IMR-90 (cell line): ENCODE results near the gene OPTN. TPM values are rescaled to one million over a fixed set of nuclear protein-coding genes. Genes with fewer than 3 reads are reported as not detected.

Source experiments
- ATAC-seq: fragments of 200-7000 bp; cut with Tn5 transposase; 2 replicates; pipeline ENCODE4 v1.9.1; 2020; ENCODE audit warnings: low read depth, mild to moderate bottlenecking, moderate library complexity
- BruUV-seq: library from RNA; stranded (reverse); fragments of 400-500 nt; replicated peaks from 2 replicates; lab custom pipeline; 2021; lab: Mats Ljungman, UMichigan
- CTCF ChIA-PET: fragments of 300-600 bp; formaldehyde crosslinking; extraction: SDS; loops from one replicate; lab custom pipeline; 2021; ENCODE audit warnings: antibody characterized with exemption; lab: Yijun Ruan, JAX
- POLR2A ChIA-PET: fragments of 300-600 bp; sonication (Branson Sonifier 250); formaldehyde crosslinking; loops from one replicate; lab custom pipeline; 2022; ENCODE audit warnings: antibody characterized with exemption; ENCODE audit not compliant: unreplicated experiment; lab: Charles Lee
- DNase-seq: peaks from one replicate; pipeline ENCODE4 v3.0.0; 2013
- H2AFZ ChIP-seq: replicated peaks from 2 replicates; pipeline ENCODE3; 2013; ENCODE audit warnings: low read length, mild to moderate bottlenecking; ENCODE audit not compliant: poor library complexity
- H2AK5ac ChIP-seq: 2 replicates; pipeline ENCODE4 v1.6.1; 2013; ENCODE audit warnings: low read depth, low read length, inconsistent platforms
- H2AK9ac ChIP-seq: replicated peaks from 2 replicates; pipeline ENCODE3; 2013; ENCODE audit warnings: mild to moderate bottlenecking, low read depth, low read length, moderate library complexity; ENCODE audit not compliant: poor library complexity
- H2BK120ac ChIP-seq: 2 replicates; pipeline ENCODE4 v1.6.1; 2013; ENCODE audit warnings: low read depth, low read length, inconsistent platforms
- H2BK15ac ChIP-seq: 3 replicates; pipeline ENCODE4 v1.6.1; 2013; ENCODE audit warnings: low read depth, low read length, inconsistent platforms
- H2BK20ac ChIP-seq: 2 replicates; pipeline ENCODE4 v1.6.1; 2013; ENCODE audit warnings: low read depth, mild to moderate bottlenecking, inconsistent platforms, low read length, moderate library complexity
- H2BK5ac ChIP-seq: 2 replicates; pipeline ENCODE4 v1.6.1; 2013; ENCODE audit warnings: mild to moderate bottlenecking, low read depth, low read length, inconsistent platforms; ENCODE audit not compliant: poor library complexity, severe bottlenecking
- H3K14ac ChIP-seq: replicated peaks from 2 replicates; pipeline ENCODE4 v1.6.1; 2013; ENCODE audit warnings: low read depth, low read length, inconsistent platforms
- H3K18ac ChIP-seq: 2 replicates; pipeline ENCODE4 v1.6.1; 2013; ENCODE audit warnings: low read depth, low read length, control low read depth
- H3K23ac ChIP-seq: 2 replicates; pipeline ENCODE4 v1.6.1; 2013; ENCODE audit warnings: low read depth, low read length, inconsistent platforms
- H3K27ac ChIP-seq: 2 replicates; pipeline ENCODE4 v1.5.1; 2013; ENCODE audit warnings: mild to moderate bottlenecking, control low read depth, low read length; ENCODE audit not compliant: insufficient read depth
- H3K27me3 ChIP-seq: 2 replicates; pipeline ENCODE4 v1.6.1; 2013; ENCODE audit warnings: low read length; ENCODE audit not compliant: control insufficient read depth, insufficient read depth
- H3K36me3 ChIP-seq: 2 replicates; pipeline ENCODE4 v1.6.1; 2013; ENCODE audit warnings: low read length, mixed read lengths; ENCODE audit not compliant: control insufficient read depth, insufficient read depth
- H3K4ac ChIP-seq: 2 replicates; pipeline ENCODE4 v1.6.1; 2013; ENCODE audit warnings: low read depth, low read length, inconsistent platforms
- H3K4me1 ChIP-seq: 2 replicates; pipeline ENCODE4 v1.6.1; 2013; ENCODE audit warnings: low read length, mixed read lengths; ENCODE audit not compliant: control insufficient read depth, insufficient read depth
- H3K4me2 ChIP-seq: 2 replicates; pipeline ENCODE4 v1.6.1; 2013; ENCODE audit warnings: low read depth, mild to moderate bottlenecking, control low read depth, low read length, moderate library complexity
- H3K4me3 ChIP-seq: 2 replicates; pipeline ENCODE4 v1.5.1; 2013; ENCODE audit warnings: low read depth, mild to moderate bottlenecking, control low read depth, low read length, moderate library complexity; ENCODE audit not compliant: insufficient read depth
- H3K56ac ChIP-seq: 2 replicates; pipeline ENCODE4 v1.6.1; 2013; ENCODE audit warnings: low read length, inconsistent platforms; ENCODE audit not compliant: insufficient read depth; ENCODE audit errors: extremely low read depth
- H3K79me1 ChIP-seq, 2 experiments: 2 replicates each; pipeline ENCODE4 v1.6.1; 2013; ENCODE audit warnings: low read length in 2 of 2, inconsistent platforms in 1 of 2, low read depth in 1 of 2
- H3K9ac ChIP-seq: 2 replicates; pipeline ENCODE4 v1.6.1; 2013; ENCODE audit warnings: low read depth, low read length, control low read depth
- H3K9me1 ChIP-seq: 2 replicates; pipeline ENCODE4 v1.6.1; 2013; ENCODE audit warnings: low read length, inconsistent platforms; ENCODE audit not compliant: insufficient read depth
- H3K9me3 ChIP-seq: 2 replicates; pipeline ENCODE4 v1.6.1; 2013; ENCODE audit warnings: low read length; ENCODE audit not compliant: control insufficient read depth, insufficient read depth
- H4K20me1 ChIP-seq: 2 replicates; pipeline ENCODE4 v1.6.1; 2013; ENCODE audit warnings: low read length, inconsistent platforms; ENCODE audit not compliant: insufficient read depth
- H4K5ac ChIP-seq: 2 replicates; pipeline ENCODE4 v1.6.1; 2013; ENCODE audit warnings: mild to moderate bottlenecking, low read depth, low read length, control low read depth
- H4K8ac ChIP-seq, 2 experiments: 2 replicates each; pipeline ENCODE4 v1.6.1; 2013; ENCODE audit warnings: low read depth in 2 of 2, low read length in 2 of 2, control low read depth in 1 of 2, inconsistent platforms in 1 of 2
- H4K91ac ChIP-seq: 2 replicates; pipeline ENCODE4 v1.6.1; 2013; ENCODE audit warnings: low read depth, low read length, inconsistent platforms; ENCODE audit not compliant: insufficient read depth
- MAFK ChIP-seq: IDR thresholded peaks from 2 replicates; pipeline ENCODE4 v1.6.1; 2012; ENCODE audit warnings: low read depth, low read length, improper control_type of control experiment
- WGBS, 2 experiments: methylation state at CpG; one replicate each; pipeline versions ENCODE4 v1.1.5 to v1.1.7; 2013; ENCODE audit warnings: missing lambda C conversion rate in 2 of 2; ENCODE audit not compliant: insufficient read length in 1 of 2; ENCODE audit errors: extremely low coverage in 2 of 2; 5-methylcytosine and 5-hydroxymethylcytosine counted together
- dilution Hi-C: fragments of 300-500 bp; cut with HindIII; formaldehyde crosslinking; loops from one replicate; pipeline ENCODE4 v1.14.3; 2018; ENCODE audit warnings: low sequenced_read_pairs; ENCODE audit not compliant: unreplicated experiment
- in situ Hi-C: fragments of 300-500 bp; cut with MboI; formaldehyde crosslinking; loops from 3 replicates; pipeline ENCODE4 v1.14.3; 2019; ENCODE audit warnings: low sequenced_read_pairs, inconsistent platforms, mixed read lengths
- intact Hi-C: fragments of 100-400 bp; cut with micrococcal nuclease; formaldehyde crosslinking; loops from 2 replicates; pipeline ENCODE4 v1.10.0; 2022
- polyA plus RNA-seq, 3 experiments: library from polyadenylated mRNA; depleted of rRNA; stranded (reverse); fragments of >200 nt; gene quantifications; 2 replicates each; pipeline ENCODE4 v1.2.3, GENCODE V29; 2012; ENCODE audit warnings: low replicate concordance in 1 of 3
- total RNA-seq: library from RNA; depleted of rRNA; stranded (reverse); fragments of >200 nt; gene quantifications from 2 replicates; pipeline ENCODE4 v1.2.3, GENCODE V29; 2012

OPTN gene
- total and polyA plus RNA-seq, 2 of the 4 experiments (the other 2 are of a cell fraction) = 34.8 to 41.4 TPM

DNA sequence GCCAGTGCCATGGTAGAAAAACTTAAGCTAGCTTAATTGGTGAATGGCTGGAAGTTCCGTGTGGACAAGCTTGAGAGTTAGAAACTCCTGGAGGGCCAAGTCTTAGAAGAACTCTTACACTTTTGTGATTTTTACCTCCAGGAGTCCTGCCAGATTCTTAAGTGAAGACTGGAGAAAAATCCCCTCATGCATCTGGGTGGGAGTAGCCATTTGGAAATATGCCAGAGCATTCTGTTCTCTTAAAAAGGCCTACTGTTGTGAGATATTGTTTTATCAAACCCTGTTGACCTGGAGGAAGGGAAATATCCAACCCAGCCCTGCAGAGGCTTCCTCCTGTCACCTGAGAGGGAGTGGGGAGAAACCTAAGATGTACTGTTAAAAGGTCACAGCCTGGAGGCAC is 43.8 kb downstream of the OPTN start:
- no peak overlapping the region for H4K5ac ChIP-seq
- H4K91ac ChIP-seq = no peak overlapping the region
- no peak overlapping the region for H3K18ac ChIP-seq
- H3K4me2 ChIP-seq = no peak overlapping the region
- in situ Hi-C loops = no loop called here
- H3K23ac ChIP-seq = no peak overlapping the region
- no peak overlapping the region for H3K4me3 ChIP-seq
- DNase-seq (no peak), ATAC-seq (no peak)
- H3K9me1 ChIP-seq = no peaks in the 10 kb centered on the region
- intact Hi-C loops = no loop called here
- H3K9ac ChIP-seq = no peak overlapping the region
- no peak overlapping the region for H2AK5ac ChIP-seq
- peaks cover 1% of the 10 kb centered on the region; the same call in 1 of the 2 replicates for H3K9me3 ChIP-seq
- BruUV-seq = no TSS peak
- ChIA-PET CTCF (no interaction called here), POLR2A (interaction anchor here (0.6 kb wide), 1 partner anchor 198 kb away, joined by 15 read pairs; no protein-coding TSS in a partner anchor)
- H3K36me3 ChIP-seq = peaks cover 14% of the 10 kb centered on the region; the same call in 1 of the 2 replicates
- H3K4ac ChIP-seq = no peak overlapping the region
- no peaks in the 10 kb centered on the region for H4K20me1 ChIP-seq
- TF ChIP-seq MAFK = no peak
- H2BK15ac ChIP-seq = no peak overlapping the region
- H3K4me1 ChIP-seq = peaks cover 2% of the 10 kb centered on the region; the same call in 1 of the 2 replicates
- no peak overlapping the region for H3K27ac ChIP-seq
- dilution Hi-C loops = no loop called here
- no peak overlapping the region for H2BK20ac ChIP-seq
- no peaks in the 10 kb centered on the region for H3K27me3 ChIP-seq
- no peak overlapping the region for H4K8ac ChIP-seq
- WGBS, 2 experiments = no CpG with 5 or more reads among the region's 1 CpG
- no peak overlapping the region for H2BK5ac ChIP-seq
- H2AK9ac ChIP-seq = no peak overlapping the region
- H3K14ac ChIP-seq = no peak overlapping the region
- no peak overlapping the region for H2BK120ac ChIP-seq
- H3K79me1 ChIP-seq = no peaks in the 10 kb centered on the region
- H2AFZ ChIP-seq = no peak overlapping the region
- no peak overlapping the region for H3K56ac ChIP-seq
